Measurements from ENCODE around the gene TMEM61.
"Not testable (repeated sequence)": the region's sequence is repeated elsewhere in the genome, so short reads cannot be mapped to it uniquely, and the experiment has no call there.

The TMEM61 gene

DNA sequence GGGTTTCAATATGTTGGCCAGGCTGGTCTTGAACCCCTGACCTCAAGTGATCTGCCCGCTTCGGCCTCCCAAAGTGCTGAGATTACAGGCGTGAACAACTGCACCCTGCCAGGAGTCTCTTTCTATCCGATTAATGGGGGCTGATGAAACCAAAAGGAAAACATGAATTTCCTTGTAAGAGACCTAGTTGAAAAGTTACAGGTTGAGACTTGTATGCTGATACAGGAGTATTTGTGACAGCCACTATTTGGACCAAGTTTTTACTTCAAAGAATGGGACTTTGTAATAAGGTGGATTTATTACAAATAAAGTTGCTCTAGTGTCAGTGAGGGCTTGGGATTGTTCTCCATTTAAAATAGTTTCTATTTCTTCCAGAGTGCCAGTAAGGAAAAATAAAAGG is 43.6 kb upstream of the TMEM61 start:
- H3K36me3 ChIP-seq (replicated peaks; ENCODE audit: low read depth, low read length) = no peaks in the 10 kb centered on the region
- H3K79me2 ChIP-seq (ENCODE audit: low read length) = no peaks in the 10 kb centered on the region
- H3K9me3 ChIP-seq (ENCODE audit: insufficient read depth, low read length) = no peaks in the 10 kb centered on the region
- H3K27ac ChIP-seq (ENCODE audit: low read length) = no peak overlapping the region
- H3K4me2 ChIP-seq (ENCODE audit: low read length) = no peak overlapping the region
- no peak overlapping the region for H3K4me3 ChIP-seq (ENCODE audit: low read length)
- H3K27me3 ChIP-seq (ENCODE audit: low read depth, low read length) = peaks cover 4% of the 10 kb centered on the region; the same call in 1 of the 2 replicates
- H3K9ac ChIP-seq (ENCODE audit: low read length) = no peak overlapping the region
- TF ChIP-seq EZH2phosphoT487 (IDR thresholded peaks at IDR 0.05; ENCODE audit: low read depth) = no peak
- TF ChIP-seq, protein P1, sequence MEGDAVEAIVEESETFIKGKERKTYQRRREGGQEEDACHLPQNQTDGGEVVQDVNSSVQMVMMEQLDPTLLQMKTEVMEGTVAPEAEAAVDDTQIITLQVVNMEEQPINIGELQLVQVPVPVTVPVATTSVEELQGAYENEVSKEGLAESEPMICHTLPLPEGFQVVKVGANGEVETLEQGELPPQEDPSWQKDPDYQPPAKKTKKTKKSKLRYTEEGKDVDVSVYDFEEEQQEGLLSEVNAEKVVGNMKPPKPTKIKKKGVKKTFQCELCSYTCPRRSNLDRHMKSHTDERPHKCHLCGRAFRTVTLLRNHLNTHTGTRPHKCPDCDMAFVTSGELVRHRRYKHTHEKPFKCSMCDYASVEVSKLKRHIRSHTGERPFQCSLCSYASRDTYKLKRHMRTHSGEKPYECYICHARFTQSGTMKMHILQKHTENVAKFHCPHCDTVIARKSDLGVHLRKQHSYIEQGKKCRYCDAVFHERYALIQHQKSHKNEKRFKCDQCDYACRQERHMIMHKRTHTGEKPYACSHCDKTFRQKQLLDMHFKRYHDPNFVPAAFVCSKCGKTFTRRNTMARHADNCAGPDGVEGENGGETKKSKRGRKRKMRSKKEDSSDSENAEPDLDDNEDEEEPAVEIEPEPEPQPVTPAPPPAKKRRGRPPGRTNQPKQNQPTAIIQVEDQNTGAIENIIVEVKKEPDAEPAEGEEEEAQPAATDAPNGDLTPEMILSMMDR (IDR thresholded peaks at IDR 0.05; ENCODE audit: low read depth, low read length) = no peak
- H4K20me1 ChIP-seq (ENCODE audit: insufficient read depth, low read length) = no peaks in the 10 kb centered on the region
- H2AFZ ChIP-seq (ENCODE audit: low read depth, low read length) = no peak overlapping the region
- no peaks in the 10 kb centered on the region for H3K4me1 ChIP-seq (ENCODE audit: low read length)

DNA sequence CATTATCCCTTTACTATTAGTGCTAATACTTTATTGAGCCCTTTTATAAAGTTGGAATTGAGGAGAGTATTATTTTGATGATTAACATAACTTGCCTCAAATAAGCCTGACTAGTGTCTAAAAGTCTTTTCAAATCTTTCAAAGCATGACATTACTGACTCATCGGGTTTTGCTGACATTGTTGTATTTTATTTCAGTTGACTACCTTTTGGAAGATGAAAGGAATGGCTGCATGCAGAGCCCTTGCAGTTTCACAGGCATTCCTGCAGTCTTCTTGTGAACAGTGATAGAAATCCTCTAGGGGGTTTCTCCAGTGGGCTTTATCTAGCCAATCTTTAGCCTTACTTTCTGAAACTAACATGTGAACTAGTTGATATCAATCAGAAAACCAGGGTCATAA is 43.0 kb upstream of the TMEM61 start:
- Histone ChIP-seq H3K9me3 (ENCODE audit: insufficient read depth, low read length) (no peaks in the 10 kb centered on the region), H3K4me1 (ENCODE audit: low read length) (no peaks in the 10 kb centered on the region), H3K4me3 (ENCODE audit: low read length) (no peak overlapping the region), H3K79me2 (ENCODE audit: low read length) (no peaks in the 10 kb centered on the region), H3K36me3 (replicated peaks; ENCODE audit: low read depth, low read length) (no peaks in the 10 kb centered on the region), H2AFZ (ENCODE audit: low read depth, low read length) (no peak overlapping the region), H3K27ac (ENCODE audit: low read length) (no peak overlapping the region), H4K20me1 (ENCODE audit: insufficient read depth, low read length) (no peaks in the 10 kb centered on the region), H3K9ac (ENCODE audit: low read length) (no peak overlapping the region), H3K4me2 (ENCODE audit: low read length) (no peak overlapping the region), H3K27me3 (ENCODE audit: low read depth, low read length) (peaks cover 4% of the 10 kb centered on the region; the same call in 1 of the 2 replicates)
- TF ChIP-seq, protein P1 (IDR thresholded peaks at IDR 0.05; ENCODE audit: low read depth, low read length) = no peak
- TF ChIP-seq EZH2phosphoT487 (IDR thresholded peaks at IDR 0.05; ENCODE audit: low read depth) = no peak

- H3K4me1 ChIP-seq (ENCODE audit: low read length); H4K20me1 ChIP-seq (ENCODE audit: insufficient read depth, low read length); H3K9ac ChIP-seq (ENCODE audit: low read length); H3K36me3 ChIP-seq (replicated peaks; ENCODE audit: low read depth, low read length); H3K79me2 ChIP-seq (ENCODE audit: low read length); H3K4me3 ChIP-seq (ENCODE audit: low read length); H2AFZ ChIP-seq (ENCODE audit: low read depth, low read length); H3K27me3 ChIP-seq (ENCODE audit: low read depth, low read length); H3K9me3 ChIP-seq (ENCODE audit: insufficient read depth, low read length); H3K27ac ChIP-seq (ENCODE audit: low read length); H3K4me2 ChIP-seq (ENCODE audit: low read length): not testable (repeated sequence)
These were observed 41.5 kb upstream of the TMEM61 start for GRCh38 chr1:54938955-54939354.

- no peaks in the 10 kb centered on the region for H3K36me3 ChIP-seq (replicated peaks; ENCODE audit: low read depth, low read length)
- no peaks in the 10 kb centered on the region for H3K4me1 ChIP-seq (ENCODE audit: low read length)
- H2AFZ ChIP-seq (ENCODE audit: low read depth, low read length) = no peak overlapping the region
- no peaks in the 10 kb centered on the region for H3K79me2 ChIP-seq (ENCODE audit: low read length)
- no peak overlapping the region for H3K4me2 ChIP-seq (ENCODE audit: low read length)
- no peaks in the 10 kb centered on the region for H3K9me3 ChIP-seq (ENCODE audit: insufficient read depth, low read length)
- H3K9ac ChIP-seq (ENCODE audit: low read length) = no peak overlapping the region
- no peaks in the 10 kb centered on the region for H4K20me1 ChIP-seq (ENCODE audit: insufficient read depth, low read length)
- H3K27ac ChIP-seq (ENCODE audit: low read length) = no peak overlapping the region
- H3K27me3 ChIP-seq (ENCODE audit: low read depth, low read length) = peaks cover 4% of the 10 kb centered on the region; the same call in 1 of the 2 replicates
- TF ChIP-seq, protein P1 (IDR thresholded peaks at IDR 0.05; ENCODE audit: low read depth, low read length) = no peak
- TF ChIP-seq EZH2phosphoT487 (IDR thresholded peaks at IDR 0.05; ENCODE audit: low read depth) = no peak
- H3K4me3 ChIP-seq (ENCODE audit: low read length) = no peak overlapping the region
These were observed 40.4 kb upstream of the TMEM61 start for GRCh38 chr1:54940042-54940441.

- Histone ChIP-seq H3K9me3 (ENCODE audit: insufficient read depth, low read length) (no peaks in the 10 kb centered on the region), H3K79me2 (ENCODE audit: low read length) (no peaks in the 10 kb centered on the region), H3K4me1 (ENCODE audit: low read length) (0 out of 2 replicates have a peak, but pooled peaks cover 4% of the 10 kb centered on the region), H3K27ac (ENCODE audit: low read length) (no peak overlapping the region), H4K20me1 (ENCODE audit: insufficient read depth, low read length) (no peaks in the 10 kb centered on the region), H3K9ac (ENCODE audit: low read length) (no peak overlapping the region), H3K36me3 (replicated peaks; ENCODE audit: low read depth, low read length) (no peaks in the 10 kb centered on the region), H3K4me3 (ENCODE audit: low read length) (no peak overlapping the region), H2AFZ (ENCODE audit: low read depth, low read length) (no peak overlapping the region), H3K27me3 (ENCODE audit: low read depth, low read length) (peaks cover 4% of the 10 kb centered on the region), H3K4me2 (ENCODE audit: low read length) (no peak overlapping the region)
- TF ChIP-seq EZH2phosphoT487 (IDR thresholded peaks at IDR 0.05; ENCODE audit: low read depth) = no peak
- TF ChIP-seq, protein P1 (IDR thresholded peaks at IDR 0.05; ENCODE audit: low read depth, low read length) = no peak
These were observed 37.5 kb upstream of the TMEM61 start for GRCh38 chr1:54942976-54943375.

Measured in OCI-LY3 (cell line).